LNCAP (cell line): ENCODE results near the gene ITPK1.

ENCODE experiments used
- CTCF ChIP-seq: fragments of 450-650 bp; IDR thresholded peaks from 2 replicates; pipeline ENCODE4 v1.5.1; 2017; ENCODE audit warnings: mild to moderate bottlenecking

Gene ITPK1

DNA sequence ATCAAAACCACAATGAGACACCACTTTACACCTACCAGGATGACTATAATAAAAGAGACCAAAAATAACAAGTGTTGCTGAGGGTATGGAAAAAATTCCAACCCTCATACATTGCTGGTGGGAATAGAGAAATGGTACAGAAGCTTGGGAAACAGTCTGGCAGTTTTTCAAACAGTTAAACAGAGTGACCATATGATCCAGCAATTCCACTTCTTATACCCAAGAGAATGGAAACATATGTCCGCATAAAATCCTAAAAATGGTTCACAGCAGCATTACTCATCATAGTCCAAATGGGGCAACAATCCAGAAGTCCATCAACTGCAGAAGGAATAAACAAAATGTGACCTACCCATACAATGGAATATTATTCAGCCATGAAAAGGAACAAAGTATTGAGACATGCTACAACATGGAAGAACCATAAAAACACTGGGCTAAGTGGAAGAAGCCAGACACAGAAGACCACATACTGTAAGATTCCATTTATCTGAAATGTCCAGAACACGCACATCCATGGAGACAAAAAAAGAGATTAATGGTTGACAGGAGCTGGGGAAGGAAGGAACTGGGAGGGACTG, 148.3 kb downstream of the ITPK1 start:
- no peak for TF ChIP-seq CTCF

GRCh38 chr14:92965281-92965680, 150.4 kb downstream of the ITPK1 start:
- no peak for TF ChIP-seq CTCF

DNA sequence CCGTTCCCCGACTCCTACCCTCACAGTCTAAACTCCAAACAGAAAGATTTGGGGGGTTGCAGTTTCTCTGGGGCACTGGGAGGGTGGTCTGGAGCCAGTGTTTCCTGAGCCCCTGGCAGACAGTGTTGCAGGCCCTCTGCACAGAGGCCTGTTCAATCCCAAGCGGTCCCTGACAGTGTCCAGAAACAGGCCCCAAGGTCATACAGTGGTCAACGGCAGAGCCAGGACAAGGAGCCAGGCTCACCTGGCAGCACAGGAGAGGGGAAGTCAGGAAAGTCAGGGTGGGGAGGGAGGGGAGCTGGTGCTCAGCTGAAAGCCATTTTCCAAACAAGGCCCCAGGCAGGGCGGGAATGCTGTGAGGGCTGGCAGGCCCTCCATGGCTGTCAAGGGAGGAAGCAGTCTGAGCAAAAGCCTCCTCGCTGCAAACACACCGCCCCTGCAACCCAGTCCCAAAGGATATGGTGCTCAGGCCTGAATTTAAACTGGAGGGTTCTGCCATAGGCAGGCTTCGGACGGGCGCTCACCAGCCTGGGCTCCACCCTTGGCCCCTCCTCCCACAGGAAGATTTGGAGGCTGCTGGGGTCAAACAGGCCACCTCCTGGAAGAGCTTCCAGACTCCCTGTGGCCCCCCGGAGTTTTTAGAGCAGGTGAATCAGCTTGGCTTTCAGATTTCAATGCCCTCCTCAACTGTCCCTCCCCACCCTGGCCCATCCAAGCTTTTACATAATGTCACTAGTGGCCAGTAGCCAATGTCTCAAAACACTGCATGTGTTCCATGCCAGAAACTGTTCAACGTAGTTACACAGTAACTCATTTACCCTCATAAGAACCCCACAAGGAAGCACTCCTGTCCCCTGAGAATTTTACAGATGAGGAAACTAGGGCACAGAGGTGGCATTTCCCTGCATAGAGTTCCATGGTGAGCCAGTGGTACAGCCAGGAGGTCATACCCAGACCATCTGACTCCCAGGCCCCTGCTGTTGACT, 151.3 kb downstream of the ITPK1 start:
- TF ChIP-seq CTCF = no peak

- no peak for TF ChIP-seq CTCF
Measured at GRCh38 chr14:92963301-92964123, 152.2 kb downstream of the ITPK1 start.

GRCh38 chr14:92962831-92963095, 153.0 kb downstream of the ITPK1 start:
- TF ChIP-seq CTCF = no peak

- no peak for TF ChIP-seq CTCF
Measured at GRCh38 chr14:92962031-92962830, 153.5 kb downstream of the ITPK1 start.

DNA sequence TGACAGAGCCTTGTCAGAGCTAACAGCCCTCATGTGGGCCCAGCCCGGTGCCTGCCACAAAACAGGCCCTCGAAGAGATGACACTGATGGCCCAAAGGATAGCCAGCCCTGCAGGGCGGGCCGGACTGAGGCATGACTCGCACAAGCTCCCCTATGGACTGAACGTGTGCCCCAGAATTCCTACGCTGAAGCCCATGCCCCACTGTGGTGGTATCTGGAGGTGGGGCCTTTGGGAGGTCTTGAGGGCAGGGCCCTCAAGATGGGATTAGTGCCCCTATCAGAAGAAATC, 154.2 kb downstream of the ITPK1 start:
- TF ChIP-seq CTCF = no peak
